ENCODE measurements around the gene SNX7.

The SNX7 gene

GRCh38 chr1:98766255-98766654, 104.7 kb downstream of the SNX7 start:
- DNase-seq (ENCODE audit: low read depth in 2 of 2): no peak

DNA sequence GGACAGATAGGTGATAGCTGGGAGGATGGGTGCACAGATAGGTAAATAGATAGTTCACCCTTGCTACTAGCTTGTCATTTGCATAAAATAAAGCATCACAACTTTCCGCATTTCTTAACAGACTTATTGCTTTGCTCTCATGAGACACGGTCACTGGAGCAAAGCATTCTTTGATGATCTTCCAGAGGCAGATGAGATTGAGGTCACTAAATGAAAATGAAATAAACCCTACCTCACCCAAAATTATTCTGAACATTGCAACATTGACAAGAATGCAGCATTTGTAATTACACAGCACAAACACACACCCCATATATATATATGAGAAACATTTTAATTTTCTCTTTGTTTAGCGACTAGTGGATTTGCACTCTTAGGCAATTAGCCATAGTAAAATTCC, 107.6 kb downstream of the SNX7 start:
- DNase-seq (ENCODE audit: low read depth in 2 of 2): no peak

- DNase-seq (ENCODE audit: low read depth in 2 of 2): no peak
Observed at GRCh38 chr1:98781906-98782305, 120.4 kb downstream of the SNX7 start.

- DNase-seq (ENCODE audit: low read depth in 2 of 2): no peak
Observed at GRCh38 chr1:98783821-98784220, 122.3 kb downstream of the SNX7 start.

- no peak for DNase-seq (ENCODE audit: low read depth in 2 of 2)
Observed at GRCh38 chr1:98791498-98791897, 130.0 kb downstream of the SNX7 start.

DNA sequence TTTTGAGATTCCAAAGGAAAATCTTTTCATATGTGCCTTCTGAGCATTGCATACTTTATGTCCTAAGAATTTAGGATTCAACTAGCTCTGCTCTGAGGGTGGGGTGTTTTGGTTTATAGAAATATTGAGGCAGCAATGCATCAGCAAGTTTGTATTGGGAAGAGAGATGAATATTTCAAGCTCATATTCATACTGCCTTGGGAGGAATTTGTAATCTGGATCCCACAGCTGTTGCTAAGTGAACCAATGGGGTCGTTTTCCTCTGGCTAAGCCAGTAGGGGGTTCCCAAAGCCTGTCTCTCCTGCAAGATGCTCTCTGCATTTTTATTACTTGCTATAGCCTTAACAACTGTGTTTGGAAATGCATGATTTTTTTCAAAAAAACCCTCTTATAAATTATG, 130.6 kb downstream of the SNX7 start:
- peak; percentile 6 to 12 for DNase-seq (ENCODE audit: low read depth in 2 of 2)

DNA sequence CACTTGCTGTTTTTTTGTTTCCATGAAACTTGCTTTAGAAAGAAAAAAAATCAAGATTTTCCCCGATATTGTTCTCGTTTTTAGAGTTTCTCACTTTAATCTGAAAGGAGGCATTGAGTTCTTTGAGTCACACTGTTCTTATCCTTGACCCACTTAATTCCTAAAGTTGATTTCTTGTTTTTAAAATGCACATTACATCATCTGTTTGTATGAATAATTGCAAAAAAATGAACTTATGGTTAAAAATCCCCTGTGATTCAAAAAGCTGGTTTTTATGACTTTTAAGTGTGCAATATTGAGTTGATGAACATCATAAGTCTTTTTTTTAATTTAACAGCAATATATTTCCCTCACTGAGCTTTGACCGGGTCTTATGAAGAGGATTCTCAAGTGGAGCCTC, 131.6 kb downstream of the SNX7 start:
- no peak for DNase-seq (ENCODE audit: low read depth in 2 of 2)

GRCh38 chr1:98794196-98794886, 132.8 kb downstream of the SNX7 start:
- DNase-seq (ENCODE audit: low read depth in 2 of 2): peak; percentile 29 to 44

DNA sequence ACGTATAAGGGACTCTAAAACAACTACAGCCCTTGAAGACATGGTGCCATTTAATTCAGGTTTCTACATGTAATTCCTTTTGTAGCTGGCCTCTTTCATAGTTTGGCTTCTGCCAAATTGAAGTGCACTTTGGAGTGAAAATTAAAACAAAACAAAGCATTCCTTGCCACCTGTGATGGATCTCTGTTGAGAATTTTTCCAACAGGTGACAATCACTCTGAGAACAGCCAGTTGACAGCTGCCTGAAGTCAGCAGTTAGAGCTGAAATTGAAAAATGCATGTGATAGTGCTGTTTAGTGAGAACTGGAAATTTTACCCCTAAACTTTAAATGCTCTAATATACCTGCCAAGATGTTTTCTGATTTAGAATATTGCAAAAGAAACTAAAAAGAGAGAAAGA, 134.5 kb downstream of the SNX7 start:
- DNase-seq (ENCODE audit: low read depth in 2 of 2): no peak

GRCh38 chr1:98797506-98797905, 136.0 kb downstream of the SNX7 start:
- DNase-seq (ENCODE audit: low read depth in 2 of 2): no peak
